K562 (cell line): ENCODE results near the gene TBC1D1. TPM values are rescaled to one million over a fixed set of nuclear protein-coding genes. Genes with fewer than 3 reads are reported as not detected.

ENCODE experiments used
- ATAC-seq: fragments of 200-7000 bp; cut with Tn5 transposase; 3 replicates; pipeline ENCODE4 v1.9.1; 2020; ENCODE audit warnings: moderate library complexity
- BruUV-seq: library from RNA; stranded (reverse); fragments of 400-500 nt; replicated peaks from 2 replicates; lab custom pipeline; 2021; lab: Mats Ljungman, UMichigan
- CTCF ChIA-PET: fragments of 300-600 bp; formaldehyde crosslinking; extraction: SDS; loops from one replicate; lab custom pipeline; 2021; ENCODE audit warnings: low intra/inter-chr PET ratio; lab: Yijun Ruan, JAX
- POLR2A ChIA-PET: fragments of 300-600, 350-650 bp; sonication (Branson Sonifier 250); formaldehyde crosslinking; extraction: SDS; loops from one replicate; lab custom pipeline; 2021; ENCODE audit warnings: antibody characterized with exemption, inconsistent platforms; lab: Yijun Ruan, JAX
- DNase-seq, 4 experiments: peaks; one replicate each; pipeline versions ENCODE4 v3.0.0 to v3.0.0-alpha.2; 2011 to 2018; ENCODE audit warnings: low spot score in 3 of 4, mixed read lengths in 3 of 4; ENCODE audit errors: extremely low read depth in 1 of 4
- FAIRE-seq: peaks from 2 replicates; lab custom pipeline; 2011; peaks lifted over from hg19 to GRCh38; lab: Jason Lieb, UNC
- H2AFZ ChIP-seq: 2 replicates; pipeline ENCODE4 v1.6.0; 2011; ENCODE audit warnings: low read depth, low read length, control low read depth, inconsistent platforms
- H3K27ac ChIP-seq: fragments of 200-600 bp; 3 replicates; pipeline ENCODE4 v1.8.0; 2011; ENCODE audit warnings: low read depth, mild to moderate bottlenecking, control low read depth, inconsistent platforms, low read length, moderate library complexity, mixed read lengths; ENCODE audit errors: extremely low read depth
- H3K27me3 ChIP-seq, 2 experiments: fragments of 300-600 bp in 1 of 2; 2 replicates in 1 of 2; 3 replicates in 1 of 2; pipeline versions ENCODE4 v1.6.0 to v1.8.0; 2011; ENCODE audit warnings: inconsistent platforms in 2 of 2, low read length in 2 of 2, mild to moderate bottlenecking in 1 of 2, mixed read lengths in 1 of 2, moderate library complexity in 1 of 2; ENCODE audit not compliant: control insufficient read depth in 2 of 2, insufficient read depth in 2 of 2
- H3K36me3 ChIP-seq: fragments of 300-600 bp; 3 replicates; pipeline ENCODE4 v1.8.0; 2011; ENCODE audit warnings: mild to moderate bottlenecking, low read length, inconsistent platforms; ENCODE audit not compliant: control insufficient read depth, insufficient read depth
- H3K4me1 ChIP-seq, 2 experiments: fragments of 200-600 bp in 1 of 2; replicated peaks in 1 of 2; 2 replicates in 1 of 2; 3 replicates in 1 of 2; pipeline versions ENCODE4 v1.5.1 to v1.8.0; 2011; ENCODE audit warnings: inconsistent platforms in 2 of 2, low read length in 2 of 2, mild to moderate bottlenecking in 1 of 2, mixed read lengths in 1 of 2, moderate library complexity in 1 of 2; ENCODE audit not compliant: control insufficient read depth in 2 of 2, insufficient read depth in 2 of 2
- H3K4me2 ChIP-seq: 2 replicates; pipeline ENCODE4 v1.6.1; 2011; ENCODE audit warnings: low read length, control low read depth, inconsistent platforms, mixed read lengths; ENCODE audit not compliant: insufficient read depth
- H3K4me3 ChIP-seq: fragments of 200-600 bp; sonication (generic), shearing (Covaris generic); 2 replicates; pipeline ENCODE4 v1.5.1; 2016; ENCODE audit warnings: control low read depth, inconsistent platforms
- H3K79me2 ChIP-seq: fragments of 200-600 bp; 3 replicates; pipeline ENCODE4 v1.8.0; 2011; ENCODE audit warnings: low read length, inconsistent platforms; ENCODE audit not compliant: control insufficient read depth, insufficient read depth
- H3K9ac ChIP-seq, 2 experiments: 2 replicates each; pipeline versions ENCODE4 v1.6.0 to v1.6.1; 2011; ENCODE audit warnings: low read depth in 2 of 2, low read length in 2 of 2, control low read depth in 1 of 2, inconsistent platforms in 1 of 2, mild to moderate bottlenecking in 1 of 2, mixed read lengths in 1 of 2; ENCODE audit not compliant: insufficient read depth in 1 of 2
- H3K9me1 ChIP-seq: one replicate; pipeline ENCODE4 v1.6.0; 2011; ENCODE audit warnings: inconsistent platforms, mild to moderate bottlenecking, low read length, moderate library complexity; ENCODE audit not compliant: control insufficient read depth, insufficient read depth
- H3K9me3 ChIP-seq: replicated peaks from 2 replicates; pipeline ENCODE4 v1.5.1; 2011; ENCODE audit warnings: low read depth, low read length, inconsistent platforms; ENCODE audit not compliant: control insufficient read depth, insufficient read depth
- H4K20me1 ChIP-seq: replicated peaks from 2 replicates; pipeline ENCODE4 v1.6.1; 2011; ENCODE audit warnings: low read length, inconsistent platforms, mixed read lengths; ENCODE audit not compliant: control insufficient read depth, insufficient read depth
- EP300 ChIP-seq: IDR thresholded peaks from 2 replicates; pipeline ENCODE4 v1.6.1; 2012; ENCODE audit warnings: low read length, improper control_type of control experiment
- RAD21 ChIP-seq, 2 experiments: fragments of 250-450 bp in 1 of 2; fragments of 450-650 bp in 1 of 2; sonication (Bioruptor Pico) in 1 of 2; formaldehyde crosslinking in 1 of 2; IDR thresholded peaks in 1 of 2; conservative IDR thresholded peaks in 1 of 2; 2 replicates each; pipeline versions ENCODE4 v1.4.0 to v1.8.0; 2020 to 2022; ENCODE audit warnings: mild to moderate bottlenecking in 2 of 2, moderate library complexity in 1 of 2
- RBBP5 ChIP-seq: fragments of 200-600 bp; sonication (generic); IDR thresholded peaks from 2 replicates; pipeline ENCODE4 v1.6.1; 2012; ENCODE audit warnings: borderline replicate concordance, mild to moderate bottlenecking, low read length, control low read depth, inconsistent platforms; ENCODE audit not compliant: insufficient read depth, poor library complexity, severe bottlenecking
- TAF15 ChIP-seq: fragments of 200-400 bp; formaldehyde crosslinking; IDR thresholded peaks from 2 replicates; pipeline ENCODE4 v1.6.1; 2017; ENCODE audit warnings: mild to moderate bottlenecking, low read depth, low read length, moderate library complexity
- ZNF184 ChIP-seq: sonication (generic); formaldehyde crosslinking; IDR thresholded peaks from 2 replicates; pipeline ENCODE4 v1.5.0; 2020; ENCODE audit warnings: missing genetic modification reagents
- WGBS: fragments of 100-300 bp; shearing (Covaris generic); methylation state at CpG from one replicate; pipeline ENCODE4 v1.1.6; 2016; ENCODE audit warnings: low coverage, mixed read lengths; ENCODE audit not compliant: insufficient coverage; ENCODE audit errors: missing lambda C conversion rate; 5-methylcytosine and 5-hydroxymethylcytosine counted together
- in situ Hi-C: fragments of 300-500 bp; cut with MboI; formaldehyde crosslinking; loops from 4 replicates; pipeline ENCODE4 v1.15.0; 2018; ENCODE audit warnings: inconsistent platforms, mixed read lengths
- intact Hi-C: fragments of 100-400 bp; cut with micrococcal nuclease; formaldehyde crosslinking; loops from 2 replicates; pipeline ENCODE4 v1.14.2; 2022
- polyA plus RNA-seq, 8 experiments: library from polyadenylated mRNA; depleted of rRNA in 4 of 8; stranded (reverse) in 5 of 8; unstranded in 3 of 8; fragments of >200 nt; fragmentation: Nextera tagmentation in 2 of 8; fragmentation: Illumina TruSeq in 1 of 8; extraction: Ambion mirVana in 2 of 8; extraction: Trizol in 1 of 8; gene quantifications; 2 replicates each; pipeline versions ENCODE4 v1.2.1 to v1.2.3, GENCODE V29; 2011 to 2014; ENCODE audit warnings: inconsistent platforms in 1 of 8, missing spikeins in 1 of 8
- total RNA-seq, 7 experiments: library from RNA; depleted of rRNA in 6 of 7; stranded (reverse); fragments of >200 nt in 6 of 7; fragmentation: Illumina TruSeq in 2 of 7; extraction: Trizol in 2 of 7; gene quantifications; 2 replicates each; pipeline versions ENCODE4 v1.2.1 to v1.2.3, GENCODE V29; 2011 to 2021; ENCODE audit warnings: low replicate concordance in 1 of 7
- TF ChIP-seq, protein P1 (sequence below): fragments of 250-450 bp; sonication (Bioruptor Pico); IDR thresholded peaks from 2 replicates; pipeline ENCODE4 v1.4.0; 2020
- TF ChIP-seq, protein P2 (sequence below): sonication (generic); IDR thresholded peaks from 2 replicates; pipeline ENCODE4 v1.6.1; 2016

The TBC1D1 gene
- total and polyA plus RNA-seq, 9 of the 15 experiments (the other 6 are each of a cell fraction or from before 2014, with no cell fraction given): 0.59 to 14.2 (median 8.8) TPM

DNA sequence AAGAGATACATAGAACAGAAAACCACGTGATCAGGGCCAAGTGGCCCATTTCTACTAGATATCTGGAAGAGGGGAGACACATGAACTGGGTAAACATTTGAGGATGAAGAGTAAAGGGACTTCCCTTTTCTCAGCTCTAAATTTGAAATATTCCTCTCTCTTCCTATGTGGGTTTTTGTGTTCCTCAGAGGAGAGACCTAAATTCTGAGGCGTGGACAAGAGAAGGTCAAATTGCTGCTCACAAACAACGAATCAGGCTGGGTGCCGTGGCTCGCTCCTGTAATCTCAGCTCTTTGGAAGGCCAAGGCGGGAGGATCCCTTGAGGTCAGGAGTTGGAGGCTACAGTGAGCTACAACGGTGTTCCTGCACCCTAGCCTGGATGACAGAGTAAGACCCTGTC, 285.3 kb downstream of the TBC1D1 start:
- Histone ChIP-seq H3K9me1 (no peaks in the 10 kb centered on the region), H2AFZ (no peak overlapping the region), H3K9me3 (no peaks in the 10 kb centered on the region), H4K20me1 (no peaks in the 10 kb centered on the region), H3K4me1 (peaks cover 4 to 15% of the 10 kb centered on the region in 2 experiments), H3K4me3 (no peak overlapping the region), H3K36me3 (no peaks in the 10 kb centered on the region), H3K27ac (no peak overlapping the region), H3K79me2 (no peaks in the 10 kb centered on the region), H3K4me2 (no peak overlapping the region), H3K27me3 (peaks cover 2 to 12% of the 10 kb centered on the region in 2 experiments; a peak in 4 of 5 replicates), H3K9ac (no peak overlapping the region)
- ChIA-PET CTCF (interaction anchor here (0.6 kb wide), 1 partner anchor 51 kb away, joined by 3 read pairs; no protein-coding TSS in a partner anchor), POLR2A (interaction anchor here (0.7 to 2.2 kb wide), 2 partner anchors 9 to 490 kb away, joined by 3 to 6 read pairs; no protein-coding TSS in a partner anchor)
- no peak for DNase-seq
- intact Hi-C loops (loop anchor here (2.0 to 10.0 kb wide), 2 partner anchors 107 to 409 kb away; no protein-coding TSS in a partner anchor), in situ Hi-C loops (loop anchor here (5.0 kb wide), 1 partner anchor 496 kb away; no protein-coding TSS in a partner anchor)
- no peak for ATAC-seq
- FAIRE-seq: no peak
- BruUV-seq: no TSS peak
- 59% methylated on average over 6 of the region's 7 CpGs for WGBS
- TF ChIP-seq TAF15: no peak
- TF ChIP-seq RBBP5: no peak
- no peak for TF ChIP-seq EP300

DNA sequence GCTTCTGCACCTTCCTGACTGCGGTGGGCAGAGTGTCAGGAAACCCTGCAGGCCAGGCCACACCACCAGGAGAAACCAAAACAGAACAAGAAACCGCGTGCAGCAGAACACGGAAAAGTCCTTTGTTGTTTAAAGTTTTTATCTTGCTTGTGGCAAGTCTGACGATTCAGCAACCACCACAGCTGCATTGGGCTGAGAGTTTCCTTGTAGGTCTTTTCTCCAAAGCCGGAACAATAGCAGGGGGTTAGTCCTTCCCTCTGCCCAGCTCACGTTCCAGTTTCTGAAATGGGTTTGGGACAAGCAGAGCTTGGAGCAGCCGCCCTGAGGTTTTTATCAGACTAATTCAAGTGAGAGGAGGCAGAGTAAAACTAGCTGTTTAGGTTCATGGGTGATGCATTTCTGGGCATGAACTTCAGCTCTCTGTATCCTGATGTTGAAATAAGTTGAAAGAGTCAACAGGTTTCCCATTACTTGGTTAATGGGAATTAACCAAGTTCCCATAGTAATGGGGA, 286.2 kb downstream of the TBC1D1 start:
- peak overlapping the region; percentile 78 for H2AFZ ChIP-seq
- CTCF ChIA-PET: no interaction called here
- peak; percentile 17; the same call in 2 of the 3 replicates for ATAC-seq
- intact Hi-C loops (loop anchor here (2.0 to 10.0 kb wide), 2 partner anchors 108 to 408 kb away; no protein-coding TSS in a partner anchor), in situ Hi-C loops (loop anchor here (5.0 kb wide), 1 partner anchor 495 kb away; no protein-coding TSS in a partner anchor)
- H3K4me2 ChIP-seq: no peak overlapping the region
- POLR2A ChIA-PET: interaction anchor here (0.6 to 2.2 kb wide), 4 partner anchors 27 to 690 kb away, joined by 3 to 6 read pairs (median 3); no protein-coding TSS in a partner anchor
- no peaks in the 10 kb centered on the region for H3K9me1 ChIP-seq
- peaks cover 0 to 7% of the 10 kb centered on the region in 2 experiments; a peak in 4 of 5 replicates for H3K27me3 ChIP-seq
- H3K9me3 ChIP-seq: 0 out of 2 replicates have a peak, but pooled peaks cover 3% of the 10 kb centered on the region
- no peak overlapping the region for H3K4me3 ChIP-seq
- peaks cover 4 to 15% of the 10 kb centered on the region in 2 experiments for H3K4me1 ChIP-seq
- DNase-seq: no peak
- BruUV-seq: no TSS peak
- TF ChIP-seq, protein P1, sequence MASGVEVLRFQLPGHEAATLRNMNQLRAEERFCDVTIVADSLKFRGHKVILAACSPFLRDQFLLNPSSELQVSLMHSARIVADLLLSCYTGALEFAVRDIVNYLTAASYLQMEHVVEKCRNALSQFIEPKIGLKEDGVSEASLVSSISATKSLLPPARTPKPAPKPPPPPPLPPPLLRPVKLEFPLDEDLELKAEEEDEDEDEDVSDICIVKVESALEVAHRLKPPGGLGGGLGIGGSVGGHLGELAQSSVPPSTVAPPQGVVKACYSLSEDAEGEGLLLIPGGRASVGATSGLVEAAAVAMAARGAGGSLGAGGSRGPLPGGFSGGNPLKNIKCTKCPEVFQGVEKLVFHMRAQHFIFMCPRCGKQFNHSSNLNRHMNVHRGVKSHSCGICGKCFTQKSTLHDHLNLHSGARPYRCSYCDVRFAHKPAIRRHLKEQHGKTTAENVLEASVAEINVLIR (CRISPR knock-in tag): no peak
- TF ChIP-seq, protein P2, sequence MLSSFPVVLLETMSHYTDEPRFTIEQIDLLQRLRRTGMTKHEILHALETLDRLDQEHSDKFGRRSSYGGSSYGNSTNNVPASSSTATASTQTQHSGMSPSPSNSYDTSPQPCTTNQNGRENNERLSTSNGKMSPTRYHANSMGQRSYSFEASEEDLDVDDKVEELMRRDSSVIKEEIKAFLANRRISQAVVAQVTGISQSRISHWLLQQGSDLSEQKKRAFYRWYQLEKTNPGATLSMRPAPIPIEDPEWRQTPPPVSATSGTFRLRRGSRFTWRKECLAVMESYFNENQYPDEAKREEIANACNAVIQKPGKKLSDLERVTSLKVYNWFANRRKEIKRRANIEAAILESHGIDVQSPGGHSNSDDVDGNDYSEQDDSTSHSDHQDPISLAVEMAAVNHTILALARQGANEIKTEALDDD: peak; percentile 61; the same call in 1 of the 2 replicates
- TF ChIP-seq ZNF184 (CRISPR knock-in tag): no peak
- TF ChIP-seq RAD21 (CRISPR knock-in tag; conservative IDR thresholded peaks at IDR 0.05 in 1 of 2, IDR thresholded peaks at IDR 0.05 in 1 of 2): 0 out of 4 replicates have a peak, but pooled peaks of 1 of the 2 experiments have one; percentile 13
- H3K27ac ChIP-seq: no peak overlapping the region
- no peak for FAIRE-seq
- H4K20me1 ChIP-seq: no peaks in the 10 kb centered on the region
- H3K79me2 ChIP-seq: no peaks in the 10 kb centered on the region
- no peak overlapping the region; a peak in 1 of 4 replicates for H3K9ac ChIP-seq
- 26% methylated on average over 7 of the region's 8 CpGs for WGBS
- H3K36me3 ChIP-seq: no peaks in the 10 kb centered on the region
